Gastrocnemius medialis (tissue), 4 donors: ENCODE data around the gene FKBP6. TPM values are rescaled to one million over a fixed set of nuclear protein-coding genes. Genes with fewer than 3 reads are reported as not detected.

Experiments
- ATAC-seq, 2 donors: fragments of 150-250 bp; one replicate each; pipeline ENCODE4 v1.9.1; 2016
- DNase-seq, 2 donors: peaks; one replicate each; pipeline ENCODE4 v3.0.0-alpha.2; 2019
- H3K27ac ChIP-seq, 4 donors: fragments of 200-600 bp; sonication (generic); 1 replicate in 1 of 4; 2 replicates in 3 of 4; pipeline ENCODE4 v1.5.1; 2016 to 2018; ENCODE audit warnings: mild to moderate bottlenecking in 2 of 4, moderate library complexity in 1 of 4
- H3K27me3 ChIP-seq, 3 donors: fragments of 200-600 bp; sonication (generic) in 2 of 3; 1 replicate in 1 of 3; 2 replicates in 2 of 3; pipeline versions ENCODE4 v1.5.1 to v1.6.0; 2016 to 2019; ENCODE audit warnings: mild to moderate bottlenecking in 1 of 3, moderate library complexity in 1 of 3
- H3K36me3 ChIP-seq, 2 donors: fragments of 200-600 bp; sonication (generic) in 1 of 2; one replicate each; pipeline ENCODE4 v1.5.1; 2017 to 2018
- H3K4me1 ChIP-seq, 2 donors: fragments of 200-600 bp; sonication (generic) in 1 of 2; one replicate each; pipeline ENCODE4 v1.5.1; 2016 to 2017; ENCODE audit warnings: mild to moderate bottlenecking in 2 of 2
- H3K4me3 ChIP-seq, 4 donors: fragments of 200-600 bp; sonication (generic) in 3 of 4; 1 replicate in 1 of 4; 2 replicates in 3 of 4; pipeline ENCODE4 v1.5.1; 2016 to 2019; ENCODE audit warnings: mild to moderate bottlenecking in 2 of 4
- H3K9me3 ChIP-seq, 3 donors: fragments of 200-600 bp; sonication (generic) in 2 of 3; 1 replicate in 1 of 3; 2 replicates in 2 of 3; pipeline ENCODE4 v1.5.1; 2016 to 2019
- POLR2A ChIP-seq, 2 donors: fragments of 450-650 bp; IDR thresholded peaks; one replicate each; pipeline ENCODE4 v1.6.1; 2017; ENCODE audit warnings: antibody characterized with exemption in 2 of 2, mild to moderate bottlenecking in 2 of 2, moderate library complexity in 2 of 2
- in situ Hi-C, 4 donors: fragments of 200-750 bp; cut with MboI; loops; one replicate each; pipeline versions ENCODE4 v1.15.0 to v1.8.0; 2017; ENCODE audit warnings: low sequenced_read_pairs in 4 of 4
- intact Hi-C: fragments of 100-400 bp; cut with DNase I; formaldehyde crosslinking; loops from one replicate; pipeline ENCODE4 v1.15.1; 2023; ENCODE audit warnings: low total_unique reads
- total RNA-seq, 4 donors: library from RNA; depleted of rRNA; stranded (reverse); fragments of >200 nt; gene quantifications; one replicate each; pipeline versions ENCODE4 v1.1.0 to v1.2.3, GENCODE V29; 2016
- TF ChIP-seq, protein P1 (sequence below), 5 experiments: fragments of 450-650 bp in 3 of 5; fragments of 200-600 bp in 2 of 5; sonication (generic) in 2 of 5; IDR thresholded peaks in 4 of 5; conservative IDR thresholded peaks in 1 of 5; 1 replicate in 4 of 5; 2 replicates in 1 of 5; pipeline ENCODE4 v1.5.1; 2016 to 2019; ENCODE audit warnings: antibody characterized with exemption in 5 of 5, mild to moderate bottlenecking in 3 of 5, moderate library complexity in 3 of 5

FKBP6 gene
- total RNA-seq, 4 donors from 2014 or later, result not detected

DNA sequence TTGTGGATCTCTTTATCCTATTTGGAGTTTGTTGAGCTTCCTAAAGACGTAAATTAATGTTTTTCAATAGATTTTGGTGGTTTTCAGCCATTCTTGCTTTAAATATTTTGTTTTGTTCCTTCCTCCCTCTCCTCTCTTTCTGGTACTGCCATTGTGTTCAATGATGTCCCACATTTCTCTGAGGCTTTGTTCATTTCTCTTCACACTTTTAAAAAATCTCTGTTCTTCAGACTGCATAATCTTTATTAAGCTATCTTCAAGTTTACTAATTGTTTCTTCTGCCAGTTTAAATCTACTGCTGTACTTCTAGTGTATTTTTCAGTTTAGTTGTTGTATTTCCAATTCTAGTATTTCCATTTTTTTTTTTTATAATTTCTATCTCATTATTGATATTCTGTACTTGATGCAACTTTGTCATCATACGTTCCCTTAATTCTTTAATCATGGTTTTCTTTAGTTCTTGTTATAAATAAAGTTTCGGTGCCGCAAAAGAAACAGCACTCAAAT is 60.0 kb downstream of the FKBP6 start:
- intact Hi-C loops, result no loop called here
- Histone ChIP-seq H3K4me1 (no peaks in the 10 kb centered on the region), H3K36me3 (no peaks in the 10 kb centered on the region), H3K4me3 (no peak overlapping the region), H3K27ac (no peak overlapping the region), H3K9me3 (peaks cover 0 to 18% (median 3%) of the 10 kb centered on the region in 3 donors), H3K27me3 (no peaks in the 10 kb centered on the region)
- in situ Hi-C loops, result no loop called here
- DNase-seq (no peak), ATAC-seq (no peak)
- TF ChIP-seq POLR2A (IDR thresholded peaks at IDR 0.05), result no peak
- TF ChIP-seq, protein P1, sequence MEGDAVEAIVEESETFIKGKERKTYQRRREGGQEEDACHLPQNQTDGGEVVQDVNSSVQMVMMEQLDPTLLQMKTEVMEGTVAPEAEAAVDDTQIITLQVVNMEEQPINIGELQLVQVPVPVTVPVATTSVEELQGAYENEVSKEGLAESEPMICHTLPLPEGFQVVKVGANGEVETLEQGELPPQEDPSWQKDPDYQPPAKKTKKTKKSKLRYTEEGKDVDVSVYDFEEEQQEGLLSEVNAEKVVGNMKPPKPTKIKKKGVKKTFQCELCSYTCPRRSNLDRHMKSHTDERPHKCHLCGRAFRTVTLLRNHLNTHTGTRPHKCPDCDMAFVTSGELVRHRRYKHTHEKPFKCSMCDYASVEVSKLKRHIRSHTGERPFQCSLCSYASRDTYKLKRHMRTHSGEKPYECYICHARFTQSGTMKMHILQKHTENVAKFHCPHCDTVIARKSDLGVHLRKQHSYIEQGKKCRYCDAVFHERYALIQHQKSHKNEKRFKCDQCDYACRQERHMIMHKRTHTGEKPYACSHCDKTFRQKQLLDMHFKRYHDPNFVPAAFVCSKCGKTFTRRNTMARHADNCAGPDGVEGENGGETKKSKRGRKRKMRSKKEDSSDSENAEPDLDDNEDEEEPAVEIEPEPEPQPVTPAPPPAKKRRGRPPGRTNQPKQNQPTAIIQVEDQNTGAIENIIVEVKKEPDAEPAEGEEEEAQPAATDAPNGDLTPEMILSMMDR (IDR thresholded peaks at IDR 0.05 in 4 of 5, conservative IDR thresholded peaks at IDR 0.05 in 1 of 5), result no peak

- TF ChIP-seq POLR2A (IDR thresholded peaks at IDR 0.05), result no peak
- TF ChIP-seq, protein P1 (IDR thresholded peaks at IDR 0.05 in 4 of 5, conservative IDR thresholded peaks at IDR 0.05 in 1 of 5), result no peak
- intact Hi-C loops, result no loop called here
- Histone ChIP-seq H3K9me3 (peaks cover 0 to 18% (median 3%) of the 10 kb centered on the region in 3 donors), H3K4me3 (no peak overlapping the region), H3K36me3 (no peaks in the 10 kb centered on the region), H3K27me3 (no peaks in the 10 kb centered on the region), H3K4me1 (peaks cover 4 to 9% of the 10 kb centered on the region in 2 donors), H3K27ac (no peak overlapping the region)
- ATAC-seq, result no peak
- in situ Hi-C loops, result no loop called here
- no peak for DNase-seq
Observed at GRCh38 chr7:73391396-73391795, 63.4 kb downstream of the FKBP6 start.

- H3K9me3 ChIP-seq, result no peaks in the 10 kb centered on the region
- no peaks in the 10 kb centered on the region for H3K36me3 ChIP-seq
- intact Hi-C loops (no loop called here), in situ Hi-C loops (no loop called here)
- no peak for DNase-seq
- H3K4me3 ChIP-seq, result no peak overlapping the region
- H3K4me1 ChIP-seq, result peaks cover 20 to 24% of the 10 kb centered on the region in 2 donors
- TF ChIP-seq, protein P1 (IDR thresholded peaks at IDR 0.05 in 4 of 5, conservative IDR thresholded peaks at IDR 0.05 in 1 of 5), result no peak
- no peak for TF ChIP-seq POLR2A (IDR thresholded peaks at IDR 0.05)
- no peaks in the 10 kb centered on the region for H3K27me3 ChIP-seq
- H3K27ac ChIP-seq, result no peak overlapping the region
- no peak for ATAC-seq
Observed at GRCh38 chr7:73394422-73394821, 66.5 kb downstream of the FKBP6 start.

DNA sequence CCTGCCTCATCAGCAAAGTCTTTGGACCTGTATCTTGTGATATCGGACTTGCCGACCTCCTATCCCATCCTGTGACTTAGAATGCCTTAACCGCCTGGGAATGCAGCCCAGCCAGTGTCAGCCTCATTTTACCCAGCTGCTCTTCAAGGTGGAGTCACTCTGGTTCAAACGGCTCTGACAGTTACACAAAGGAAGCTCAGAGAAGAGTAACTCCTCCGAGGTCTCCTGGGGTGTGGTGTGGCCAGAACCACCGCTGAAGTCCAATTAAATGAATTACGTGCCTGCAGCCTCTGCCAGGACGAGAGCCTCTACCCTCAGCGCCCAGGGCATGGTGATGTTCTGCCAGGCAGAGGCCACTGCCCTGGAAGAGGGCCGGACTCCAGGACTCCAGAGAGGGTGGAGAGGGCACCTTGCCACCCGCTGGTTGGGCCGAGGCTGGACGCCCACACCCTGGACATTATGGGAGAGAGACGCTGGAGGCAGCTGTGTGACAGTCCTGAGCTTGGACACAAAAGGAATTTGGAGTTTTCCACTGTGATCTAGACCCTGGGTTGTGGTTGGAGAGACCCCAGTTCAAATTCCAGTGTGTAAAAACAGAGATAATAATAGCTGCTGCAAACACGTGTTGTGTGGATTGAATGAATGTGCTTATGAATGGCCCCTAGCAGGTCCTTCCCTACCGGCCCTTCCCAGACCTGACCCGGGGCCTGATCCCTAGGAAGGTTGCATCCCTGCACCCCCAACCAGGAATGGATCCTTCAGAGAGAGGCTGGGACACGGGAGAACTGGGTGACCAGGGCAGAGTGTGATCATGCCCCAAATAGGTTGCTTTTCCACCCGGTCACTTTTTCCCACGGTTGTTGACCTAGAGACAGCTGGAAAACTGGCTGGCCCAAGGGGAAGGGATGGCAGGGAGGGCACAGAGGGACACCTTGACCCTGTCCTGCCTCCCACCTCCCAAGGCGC is 67.9 kb downstream of the FKBP6 start:
- in situ Hi-C loops, result no loop called here
- intact Hi-C loops, result loop anchor here (5.0 kb wide), 3 partner anchors 36 to 161 kb away; partner anchors contain the start of genes BCL7B and FZD9
- DNase-seq (peak; percentile 51 to 71), ATAC-seq (peak; percentile 34 to 42)
- no peaks in the 10 kb centered on the region for H3K27me3 ChIP-seq
- H3K4me3 ChIP-seq, result peak overlapping the region in 2 of 4 donors; percentile 57 to 58
- peak overlapping the region; percentile 83 to 97 (median 90) for H3K27ac ChIP-seq
- no peak for TF ChIP-seq POLR2A (IDR thresholded peaks at IDR 0.05)
- TF ChIP-seq, protein P1 (IDR thresholded peaks at IDR 0.05 in 4 of 5, conservative IDR thresholded peaks at IDR 0.05 in 1 of 5), result no peak
- H3K36me3 ChIP-seq, result no peaks in the 10 kb centered on the region
- H3K9me3 ChIP-seq, result no peaks in the 10 kb centered on the region
- H3K4me1 ChIP-seq, result peaks cover 20 to 24% of the 10 kb centered on the region in 2 donors
